Activated CD8-positive, alpha-beta memory T cell treated with anti-CD3 and anti-CD28 coated beads for 1 hour (primary cell): ENCODE measurements around the gene OTX2.

Experiments used
- DNase-seq, 2 donors: peaks; one replicate each; pipeline ENCODE4 v3.0.0-alpha.2; 2020; ENCODE audit warnings: low read depth in 1 of 2; ENCODE audit errors: extremely low read depth in 1 of 2

OTX2 gene

GRCh38 chr14:56810147-56810719 lies at the start of gene OTX2:
Gene OTX2, minus strand, starts transcription at chr14:56810479. Its CDS starts 5,023 bp downstream, at chr14:56805456.
- no peak for DNase-seq

DNA sequence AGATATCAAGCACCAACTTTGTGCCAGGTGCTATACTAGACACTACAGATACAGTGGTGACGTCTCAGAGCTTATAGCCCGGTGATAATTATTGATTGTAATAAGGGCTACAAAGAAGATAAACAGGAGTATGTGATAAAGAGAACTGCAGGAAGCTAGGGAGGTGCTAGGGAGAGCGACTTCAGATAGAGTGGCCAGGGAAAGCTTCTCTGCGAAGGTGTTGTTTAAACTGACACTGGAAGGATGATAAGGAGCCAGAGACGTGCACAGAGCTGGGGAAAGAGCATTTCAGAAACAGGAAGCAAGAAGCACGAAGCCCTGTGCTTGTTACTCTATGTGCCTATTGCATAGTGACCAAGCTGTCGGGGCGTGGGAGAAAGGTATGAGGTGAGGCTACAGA lies 48.1 kb upstream of the OTX2 start:
- no peak for DNase-seq

DNA sequence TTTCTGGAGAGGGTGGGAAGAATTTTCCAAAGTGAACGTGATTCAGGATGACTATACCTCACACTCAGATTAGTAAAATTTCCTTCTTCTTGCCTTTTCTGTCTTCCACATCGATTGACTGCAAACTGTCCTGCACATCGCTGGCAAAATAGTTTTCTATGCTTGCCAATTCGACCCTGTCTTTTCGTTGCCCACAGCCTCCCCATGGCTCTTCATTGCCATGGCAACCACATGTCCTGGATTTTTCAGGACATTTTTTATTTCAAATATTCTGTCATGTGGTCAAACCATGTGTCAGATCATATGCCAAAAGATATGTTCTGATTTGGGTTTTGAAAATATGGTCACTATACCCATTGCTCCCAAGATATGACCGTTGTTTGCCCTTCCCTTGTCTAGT lies 46.9 kb upstream of the OTX2 start:
- no peak for DNase-seq

DNA sequence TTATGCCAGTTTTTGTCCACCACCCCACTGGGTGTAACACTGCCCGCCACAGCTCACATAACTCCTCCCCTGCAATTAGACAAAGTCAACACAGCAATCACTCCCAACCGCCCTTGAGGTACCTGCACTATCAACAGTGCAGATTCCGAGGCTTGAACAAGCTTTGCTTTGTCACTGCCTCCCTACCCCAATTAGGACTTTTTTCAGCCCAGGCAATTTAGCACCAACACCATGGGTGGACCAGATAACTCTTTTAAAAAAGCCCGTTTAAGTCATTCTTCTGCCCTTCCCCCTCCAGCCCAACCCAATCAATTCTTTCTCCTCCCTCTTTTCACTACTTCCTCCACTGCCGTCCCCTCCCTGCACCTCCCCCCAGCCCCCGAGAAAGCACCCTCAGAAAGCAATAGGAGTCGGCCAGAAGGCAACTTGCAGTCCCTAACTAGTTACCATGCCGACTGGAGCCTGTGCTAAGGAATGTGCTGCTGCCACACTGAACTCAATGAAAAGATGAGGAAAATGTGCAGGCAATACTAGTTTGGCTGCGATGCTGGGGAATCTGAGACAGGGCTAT lies 45.7 kb upstream of the OTX2 start:
- no peak for DNase-seq

GRCh38 chr14:56854325-56854724 lies 44.0 kb upstream of the OTX2 start:
- DNase-seq, result no peak

- no peak for DNase-seq
Measured at GRCh38 chr14:56846970-56847930, 37.0 kb upstream of the OTX2 start.

DNA sequence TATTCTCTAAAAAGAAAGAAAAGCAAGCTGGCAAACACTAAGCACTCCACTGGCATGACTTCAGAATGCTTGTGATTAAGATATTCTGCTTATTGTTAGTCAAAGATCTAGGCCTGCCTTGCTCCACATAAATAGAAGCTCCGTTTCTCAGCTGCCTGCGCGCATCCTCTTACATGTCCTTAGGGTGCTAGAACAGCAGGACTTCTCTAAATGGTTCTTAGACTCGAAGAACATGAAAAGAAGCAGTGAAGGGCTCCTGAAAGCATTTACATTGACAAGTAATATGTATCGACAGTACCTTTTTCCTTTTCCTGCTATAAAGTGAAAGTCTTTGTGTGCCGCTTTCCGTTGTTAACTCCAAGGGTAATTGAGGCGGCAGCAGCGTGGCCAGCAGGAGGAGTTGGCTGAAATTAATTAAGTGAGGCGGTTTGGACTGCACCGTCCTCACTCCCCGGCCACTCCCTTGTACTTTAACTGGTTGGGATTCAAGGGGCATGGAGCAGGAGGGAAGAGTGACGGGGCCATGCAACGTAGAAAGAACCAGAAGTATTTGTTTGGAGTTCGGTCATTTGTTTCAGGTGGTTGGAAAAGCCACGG lies 34.2 kb upstream of the OTX2 start:
- no peak for DNase-seq

DNA sequence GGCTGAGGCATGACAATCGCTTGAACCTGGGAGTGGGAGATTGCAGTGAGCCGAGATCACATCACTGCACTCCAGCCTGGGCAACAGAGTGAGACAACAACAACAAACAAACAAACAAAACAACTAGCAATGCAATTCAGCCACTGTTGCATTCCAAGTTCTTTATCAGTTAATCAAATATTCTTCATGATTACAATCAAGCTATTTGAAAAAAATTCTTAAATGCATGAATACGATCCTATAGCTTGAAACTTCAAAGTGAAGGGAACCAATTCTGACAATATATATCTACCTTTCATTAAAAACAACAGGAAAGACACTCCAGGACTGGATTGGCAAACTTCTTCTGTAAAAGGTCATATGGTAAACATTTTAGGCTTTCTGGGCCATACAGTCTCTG lies 31.3 kb upstream of the OTX2 start:
- DNase-seq, result no peak

GRCh38 chr14:56840221-56840620 lies 29.9 kb upstream of the OTX2 start:
- no peak for DNase-seq

GRCh38 chr14:56829151-56829550 lies 18.9 kb upstream of the OTX2 start:
- DNase-seq, result no peak

GRCh38 chr14:56826214-56826613 lies 15.9 kb upstream of the OTX2 start:
- no peak for DNase-seq

DNA sequence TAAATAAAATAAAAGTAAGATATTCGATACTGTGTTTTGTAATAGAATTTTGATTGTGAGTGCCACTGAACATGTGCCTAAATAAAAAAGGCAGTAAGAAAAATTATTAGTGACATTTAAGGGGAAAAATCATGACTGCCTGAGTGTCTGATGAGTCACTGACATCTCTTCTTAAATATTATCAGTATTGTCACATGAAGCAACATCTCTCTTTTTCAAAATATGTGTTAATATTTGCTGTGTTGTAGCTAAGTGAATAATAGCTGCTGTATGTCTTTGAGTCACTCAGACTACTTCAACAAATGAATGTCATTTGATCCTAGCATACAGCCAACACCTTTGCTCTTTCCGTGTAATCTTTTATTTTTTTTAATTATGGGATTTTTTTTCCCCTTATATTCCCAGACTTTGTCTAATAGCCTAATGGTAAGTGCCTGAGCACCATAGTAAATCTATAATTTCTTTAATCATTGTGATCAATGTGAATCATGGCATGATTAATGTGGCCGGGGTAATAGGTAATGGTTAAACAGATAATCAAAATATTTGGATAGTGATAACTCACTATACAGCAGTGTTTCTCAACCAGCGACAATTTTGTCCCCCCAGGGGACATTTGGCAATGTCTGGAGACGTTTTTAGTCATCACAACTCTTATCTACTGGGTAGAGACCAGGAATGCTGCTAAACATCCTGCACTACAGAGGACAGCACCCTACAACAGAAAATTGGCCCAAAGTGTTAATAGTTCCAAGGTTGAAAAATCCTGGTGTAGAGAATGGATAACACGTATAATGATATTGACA lies 11.7 kb upstream of the OTX2 start:
- no peak for DNase-seq

DNA sequence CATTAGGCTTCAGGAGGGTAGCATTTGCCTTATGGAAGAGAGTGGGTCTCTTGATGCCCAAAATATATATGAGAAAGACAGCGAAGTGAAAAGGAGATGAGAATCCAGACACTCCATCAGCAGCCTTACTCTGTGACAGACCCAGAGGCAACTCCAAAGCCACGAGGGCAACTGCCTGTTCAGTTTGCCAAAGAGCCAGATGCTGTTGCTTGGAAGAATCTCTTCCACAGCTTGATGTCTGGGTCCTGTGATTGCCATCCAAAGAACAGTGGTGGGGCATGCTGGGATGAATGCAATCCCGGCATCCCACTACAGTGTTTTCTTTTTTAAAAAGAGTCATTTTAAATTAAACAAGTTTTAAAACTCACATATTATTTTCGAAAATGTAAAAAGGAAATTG lies 10.9 kb upstream of the OTX2 start:
- DNase-seq, result no peak

DNA sequence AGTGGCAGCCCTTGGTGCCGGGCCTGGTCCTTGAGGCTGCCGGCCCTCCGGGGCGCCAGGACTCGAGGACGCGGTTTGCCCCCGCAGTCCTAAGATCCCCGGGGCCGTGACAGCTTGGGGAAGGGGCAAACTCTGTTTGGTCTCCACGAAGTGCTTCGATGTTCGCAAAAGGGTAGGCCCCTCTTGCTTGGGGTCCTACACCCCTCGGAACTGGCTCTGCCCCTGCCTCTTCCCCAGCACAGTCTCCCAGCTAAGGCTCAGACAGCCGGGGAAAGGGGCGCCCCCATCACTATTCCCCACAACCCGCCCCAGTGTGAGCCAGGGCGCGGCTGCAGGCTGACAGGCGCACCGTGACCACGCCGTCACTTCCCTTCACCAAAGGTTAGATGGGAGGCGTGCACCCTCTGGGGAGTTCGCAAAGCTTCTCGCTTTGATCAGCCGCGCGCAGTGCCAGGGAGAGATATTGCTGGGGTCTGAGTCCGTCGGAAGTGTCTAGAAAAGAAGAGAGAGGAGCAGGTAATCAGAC lies 7.2 kb upstream of the OTX2 start:
- DNase-seq, result no peak

GRCh38 chr14:56816574-56817391 lies 6.5 kb upstream of the OTX2 start:
- no peak for DNase-seq

- no peak for DNase-seq
Measured at GRCh38 chr14:56815745-56816144, 5.5 kb upstream of the OTX2 start.

GRCh38 chr14:56814969-56815700 lies 4.9 kb upstream of the OTX2 start:
- DNase-seq, result no peak

DNA sequence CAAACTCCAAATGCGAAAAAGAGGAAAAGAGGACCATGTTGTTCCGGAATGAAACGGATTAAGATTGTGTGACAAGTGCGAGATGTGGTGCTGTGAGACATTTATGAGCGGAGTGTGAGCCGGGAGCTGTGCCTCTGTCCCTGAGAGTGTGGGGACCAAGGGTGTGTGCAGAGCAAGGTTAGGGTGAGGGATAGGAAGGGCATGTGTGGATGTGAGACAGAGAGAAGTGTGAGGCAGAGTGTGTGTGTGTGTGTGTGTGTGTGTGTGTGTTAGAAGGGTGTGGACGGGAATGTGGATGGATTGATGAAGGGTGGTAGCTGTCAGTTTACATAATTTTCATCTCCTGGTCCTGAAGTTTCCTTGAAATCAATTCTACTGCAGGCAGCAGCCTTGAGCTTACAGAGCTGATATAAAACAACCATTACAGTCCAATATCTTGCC lies 4.3 kb upstream of the OTX2 start:
- no peak for DNase-seq

DNA sequence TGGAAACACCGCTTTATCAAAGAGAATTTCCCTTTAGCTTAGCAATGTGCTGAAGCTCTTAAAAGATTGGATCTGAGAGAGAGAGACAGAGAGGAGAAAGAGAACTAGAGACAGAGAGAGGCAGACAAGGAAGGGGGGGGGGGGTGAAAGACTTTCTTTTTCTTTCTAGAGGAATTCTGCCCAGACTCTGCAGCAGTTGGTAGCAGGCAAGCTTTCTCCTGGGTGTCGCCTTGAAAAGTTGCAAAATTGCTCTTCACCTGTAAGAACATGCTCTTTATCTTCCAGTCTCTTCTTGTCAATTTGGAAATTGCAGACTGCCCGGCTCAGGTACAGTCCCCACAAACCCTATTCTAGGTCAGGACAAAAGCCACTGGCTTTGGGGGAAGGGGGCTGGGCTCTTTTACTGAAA lies 2.9 kb upstream of the OTX2 start:
- DNase-seq, result no peak
